HEK293 (cell line): ENCODE measurements around the gene ZFP57.

Experiments used
- CTCF ChIA-PET: fragments of 350-600 bp; formaldehyde crosslinking; extraction: SDS; loops from one replicate; lab custom pipeline; 2021; ENCODE audit warnings: antibody characterized with exemption; lab: Yijun Ruan, JAX
- POLR2A ChIA-PET: fragments of 300-600 bp; formaldehyde crosslinking; extraction: SDS; loops from one replicate; lab custom pipeline; 2020; ENCODE audit warnings: antibody characterized with exemption, inconsistent platforms; lab: Yijun Ruan, JAX
- H3K27ac ChIP-seq: fragments of 200-500 bp; sonication (Bioruptor generic); 2 replicates; pipeline ENCODE4 v1.5.1; 2014; ENCODE audit warnings: low read depth, low read length, control low read depth, inconsistent platforms; ENCODE audit errors: extremely low read depth
- H3K36me3 ChIP-seq, 2 experiments: fragments of 200-500 bp in 1 of 2; sonication (Bioruptor generic) in 1 of 2; 1 replicate in 1 of 2; 2 replicates in 1 of 2; pipeline ENCODE4 v1.5.1; 2014 to 2017; ENCODE audit warnings: inconsistent platforms in 2 of 2, low read length in 2 of 2; ENCODE audit not compliant: control insufficient read depth in 2 of 2, insufficient read depth in 1 of 2
- H3K4me1 ChIP-seq: fragments of 200-500 bp; sonication (Bioruptor generic); 2 replicates; pipeline ENCODE4 v1.5.1; 2014; ENCODE audit warnings: mild to moderate bottlenecking, low read length, inconsistent platforms; ENCODE audit not compliant: control insufficient read depth, insufficient read depth
- H3K4me3 ChIP-seq: 2 replicates; pipeline ENCODE4 v1.5.1; 2011; ENCODE audit warnings: low read depth, mild to moderate bottlenecking, control low read depth, low read length, moderate library complexity
- H3K9me3 ChIP-seq: fragments of 200-500 bp; sonication (Bioruptor generic); 2 replicates; pipeline ENCODE4 v1.5.1; 2014; ENCODE audit warnings: low read depth, low read length, inconsistent platforms; ENCODE audit not compliant: control insufficient read depth, insufficient read depth
- AEBP2 ChIP-seq: fragments of 450-650 bp; formaldehyde crosslinking; IDR thresholded peaks from 2 replicates; pipeline ENCODE4 v1.5.1; 2016; ENCODE audit warnings: missing biosample characterization, missing genetic modification characterization, borderline replicate concordance
- PBX3 ChIP-seq: sonication (generic); formaldehyde crosslinking; IDR thresholded peaks from 2 replicates; pipeline ENCODE4 v1.8.1; 2022; ENCODE audit warnings: mild to moderate bottlenecking, moderate library complexity, missing genetic modification reagents
- YY1 ChIP-seq: fragments of 450-650 bp; formaldehyde crosslinking; IDR thresholded peaks from 2 replicates; pipeline ENCODE4 v1.5.1; 2018; ENCODE audit warnings: missing biosample characterization, missing genetic modification characterization
- YY2 ChIP-seq: fragments of 450-650 bp; formaldehyde crosslinking; IDR thresholded peaks from 2 replicates; pipeline ENCODE4 v1.5.1; 2016; ENCODE audit warnings: missing biosample characterization, missing genetic modification characterization
- ZBTB49 ChIP-seq: fragments of 450-650 bp; formaldehyde crosslinking; IDR thresholded peaks from 2 replicates; pipeline ENCODE4 v1.5.1; 2016; ENCODE audit warnings: missing biosample characterization, missing genetic modification characterization, low read depth
- ZBTB7A ChIP-seq: fragments of 450-650 bp; formaldehyde crosslinking; IDR thresholded peaks from 2 replicates; pipeline ENCODE4 v1.5.1; 2016; ENCODE audit warnings: low read depth, missing biosample characterization, missing genetic modification characterization
- ZBTB8A ChIP-seq: fragments of 450-650 bp; formaldehyde crosslinking; IDR thresholded peaks from 2 replicates; pipeline ENCODE4 v1.5.1; 2016; ENCODE audit warnings: missing biosample characterization, missing genetic modification characterization
- ZNF155 ChIP-seq: fragments of 450-650 bp; formaldehyde crosslinking; IDR thresholded peaks from 2 replicates; pipeline ENCODE4 v1.5.1; 2016; ENCODE audit warnings: missing biosample characterization, missing genetic modification characterization
- ZNF184 ChIP-seq: fragments of 450-650 bp; IDR thresholded peaks from 2 replicates; pipeline ENCODE4 v1.5.1; 2018; ENCODE audit warnings: missing biosample characterization, mild to moderate bottlenecking, missing genetic modification characterization
- ZNF2 ChIP-seq: fragments of 450-650 bp; formaldehyde crosslinking; IDR thresholded peaks from 2 replicates; pipeline ENCODE4 v1.5.1; 2016; ENCODE audit warnings: missing biosample characterization, missing genetic modification characterization
- ZNF280D ChIP-seq: fragments of 450-650 bp; formaldehyde crosslinking; IDR thresholded peaks from 2 replicates; pipeline ENCODE4 v1.5.1; 2016; ENCODE audit warnings: missing biosample characterization, missing genetic modification characterization
- ZNF510 ChIP-seq: fragments of 450-650 bp; formaldehyde crosslinking; IDR thresholded peaks from 2 replicates; pipeline ENCODE4 v1.5.1; 2018; ENCODE audit warnings: mild to moderate bottlenecking, missing genetic modification characterization, missing biosample characterization; ENCODE audit not compliant: insufficient replicate concordance
- ZNF621 ChIP-seq: fragments of 450-650 bp; formaldehyde crosslinking; IDR thresholded peaks from 2 replicates; pipeline ENCODE4 v1.5.1; 2017; ENCODE audit warnings: missing biosample characterization, missing genetic modification characterization
- ZNF785 ChIP-seq: fragments of 450-650 bp; formaldehyde crosslinking; IDR thresholded peaks from 2 replicates; pipeline ENCODE4 v1.5.1; 2016; ENCODE audit warnings: missing biosample characterization, missing genetic modification characterization
- ZXDB ChIP-seq: fragments of 450-650 bp; formaldehyde crosslinking; IDR thresholded peaks from 2 replicates; pipeline ENCODE4 v1.5.1; 2016; ENCODE audit warnings: missing biosample characterization, missing genetic modification characterization
- TF ChIP-seq, protein P1 (sequence below): fragments of 450-650 bp; formaldehyde crosslinking; IDR thresholded peaks from 2 replicates; pipeline ENCODE4 v1.5.1; 2016; ENCODE audit warnings: missing biosample characterization, missing genetic modification characterization
- TF ChIP-seq, protein P2 (sequence below): fragments of 450-650 bp; formaldehyde crosslinking; IDR thresholded peaks from 2 replicates; pipeline ENCODE4 v1.5.1; 2016; ENCODE audit warnings: missing biosample characterization, missing genetic modification characterization

ZFP57 gene

DNA sequence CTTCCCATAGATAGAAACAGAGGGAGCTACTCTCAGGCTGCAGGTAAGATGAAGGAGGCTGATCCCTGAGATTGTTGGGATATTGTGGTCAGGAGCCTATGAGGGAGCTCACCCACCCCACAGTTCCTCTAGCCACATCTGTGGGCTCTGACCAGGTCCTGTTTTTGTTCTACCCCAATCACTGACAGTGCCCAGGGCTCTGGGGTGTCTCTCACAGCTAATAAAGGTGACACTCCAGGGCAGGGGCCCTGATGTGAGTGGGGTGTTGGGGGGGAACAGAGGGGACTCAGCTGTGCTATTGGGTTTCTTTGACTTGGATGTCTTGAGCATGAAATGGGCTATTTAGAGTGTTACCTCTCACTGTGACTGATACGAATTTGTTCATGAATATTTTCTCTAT, 45.0 kb upstream of the ZFP57 start (continued):
- TF ChIP-seq ZBTB49 (tag by site-specific recombination): no peak
- TF ChIP-seq ZNF785 (tag by site-specific recombination): no peak
- no peak for TF ChIP-seq ZNF621 (tag by site-specific recombination)

- peaks cover 11 to 41% of the 10 kb centered on the region in 2 experiments; a peak in 2 of 3 replicates for H3K36me3 ChIP-seq
- H3K4me1 ChIP-seq: no peaks in the 10 kb centered on the region; the same call in 1 of the 2 replicates
- TF ChIP-seq ZNF2 (tag by site-specific recombination): no peak
- no peak for TF ChIP-seq AEBP2 (tag by site-specific recombination)
- TF ChIP-seq ZNF510 (tag by site-specific recombination): no peak
- TF ChIP-seq ZNF184 (tag by site-specific recombination): no peak
- TF ChIP-seq ZBTB8A (tag by site-specific recombination): no peak
- no peak for TF ChIP-seq ZNF785 (tag by site-specific recombination)
- no peaks in the 10 kb centered on the region for H3K9me3 ChIP-seq
- POLR2A ChIA-PET: no interaction called here
- H3K4me3 ChIP-seq: no peak overlapping the region
- CTCF ChIA-PET: interaction anchor here (0.7 to 3.9 kb wide), 5 partner anchors 12 to 118 kb away, joined by 3 to 16 read pairs (median 3); no protein-coding TSS in a partner anchor
- H3K27ac ChIP-seq: no peak overlapping the region
Observed at GRCh38 chr6:29724937-29725869, 44.3 kb upstream of the ZFP57 start.

- H3K36me3 ChIP-seq: peaks cover 11 to 41% of the 10 kb centered on the region in 2 experiments; a peak in 2 of 3 replicates
- H3K27ac ChIP-seq: peak overlapping the region; percentile 73; the same call in 1 of the 2 replicates
- POLR2A ChIA-PET: no interaction called here
- H3K4me3 ChIP-seq: peak overlapping the region; percentile 48
- CTCF ChIA-PET: no interaction called here
- H3K9me3 ChIP-seq: no peaks in the 10 kb centered on the region
- H3K4me1 ChIP-seq: no peaks in the 10 kb centered on the region; the same call in 1 of the 2 replicates
- no peak for TF ChIP-seq ZNF280D (tag by site-specific recombination)
- TF ChIP-seq YY1 (tag by site-specific recombination): 0 out of 2 replicates have a peak, but pooled peaks have one; percentile 26
- TF ChIP-seq, protein P1, sequence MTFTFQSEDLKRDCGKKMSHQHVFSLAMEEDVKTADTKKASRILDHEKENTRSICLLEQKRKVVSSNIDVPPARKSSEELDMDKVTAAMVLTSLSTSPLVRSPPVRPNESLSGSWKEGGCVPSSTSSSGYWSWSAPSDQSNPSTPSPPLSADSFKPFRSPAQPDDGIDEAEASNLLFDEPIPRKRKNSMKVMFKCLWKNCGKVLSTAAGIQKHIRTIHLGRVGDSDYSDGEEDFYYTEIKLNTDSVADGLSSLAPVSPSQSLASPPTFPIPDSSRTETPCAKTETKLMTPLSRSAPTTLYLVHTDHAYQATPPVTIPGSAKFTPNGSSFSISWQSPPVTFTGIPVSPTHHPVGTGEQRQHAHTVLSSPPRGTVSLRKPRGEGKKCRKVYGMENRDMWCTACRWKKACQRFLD: no peak
- TF ChIP-seq, protein P2, sequence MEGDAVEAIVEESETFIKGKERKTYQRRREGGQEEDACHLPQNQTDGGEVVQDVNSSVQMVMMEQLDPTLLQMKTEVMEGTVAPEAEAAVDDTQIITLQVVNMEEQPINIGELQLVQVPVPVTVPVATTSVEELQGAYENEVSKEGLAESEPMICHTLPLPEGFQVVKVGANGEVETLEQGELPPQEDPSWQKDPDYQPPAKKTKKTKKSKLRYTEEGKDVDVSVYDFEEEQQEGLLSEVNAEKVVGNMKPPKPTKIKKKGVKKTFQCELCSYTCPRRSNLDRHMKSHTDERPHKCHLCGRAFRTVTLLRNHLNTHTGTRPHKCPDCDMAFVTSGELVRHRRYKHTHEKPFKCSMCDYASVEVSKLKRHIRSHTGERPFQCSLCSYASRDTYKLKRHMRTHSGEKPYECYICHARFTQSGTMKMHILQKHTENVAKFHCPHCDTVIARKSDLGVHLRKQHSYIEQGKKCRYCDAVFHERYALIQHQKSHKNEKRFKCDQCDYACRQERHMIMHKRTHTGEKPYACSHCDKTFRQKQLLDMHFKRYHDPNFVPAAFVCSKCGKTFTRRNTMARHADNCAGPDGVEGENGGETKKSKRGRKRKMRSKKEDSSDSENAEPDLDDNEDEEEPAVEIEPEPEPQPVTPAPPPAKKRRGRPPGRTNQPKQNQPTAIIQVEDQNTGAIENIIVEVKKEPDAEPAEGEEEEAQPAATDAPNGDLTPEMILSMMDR: peak; percentile 64
- 0 out of 2 replicates have a peak, but pooled peaks have one; percentile 5 for TF ChIP-seq ZXDB (tag by site-specific recombination)
- peak; percentile 65 for TF ChIP-seq PBX3
- no peak for TF ChIP-seq YY2 (tag by site-specific recombination)
- TF ChIP-seq ZBTB7A (tag by site-specific recombination): no peak
- no peak for TF ChIP-seq ZNF155
Observed at GRCh38 chr6:29723666-29724588, 43.0 kb upstream of the ZFP57 start.
